ENCODE data around the gene SETBP1. TPM values are rescaled to one million over a fixed set of nuclear protein-coding genes. Genes with fewer than 3 reads are reported as not detected.

SETBP1 gene
- total and polyA plus RNA-seq, 2 of the 4 experiments (the other 2 are of a cell fraction): 0.19 to 0.36 TPM

DNA sequence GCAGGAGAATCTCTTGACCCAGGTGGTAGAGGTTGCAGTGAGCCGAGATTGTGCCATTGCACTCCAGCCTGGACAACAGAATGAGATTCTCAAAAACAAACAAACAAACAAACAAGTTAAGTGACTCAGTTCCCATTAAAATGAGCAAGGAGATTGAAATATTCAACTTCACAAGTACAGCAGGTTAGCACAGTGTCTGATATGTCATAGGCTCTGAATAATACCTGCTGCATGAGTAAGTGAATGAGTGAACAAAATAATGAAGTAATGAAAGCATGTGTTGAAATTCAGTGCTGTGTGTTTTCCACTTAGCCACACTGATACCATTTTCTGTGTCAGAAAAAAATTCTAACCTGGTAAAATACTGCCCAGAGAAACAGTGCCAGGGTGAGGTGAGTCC, 41.9 kb upstream of the SETBP1 start:
- no CpG with 5 or more reads among the region's 1 CpG for WGBS, 2 experiments (ENCODE audit: extremely low coverage in 2 of 2, insufficient read length in 1 of 2)
- in situ Hi-C loops (cut with MboI; ENCODE audit: low sequenced_read_pairs): no loop called here

More for the DNA sequence above, 41.9 kb upstream of the SETBP1 start:
- ChIA-PET POLR2A (ENCODE audit: unreplicated experiment) (no interaction called here), CTCF (no interaction called here)
- intact Hi-C loops (cut with micrococcal nuclease) (no loop called here), dilution Hi-C loops (cut with HindIII; ENCODE audit: low sequenced_read_pairs, unreplicated experiment) (no loop called here)
- peaks cover 5% of the 10 kb centered on the region; the same call in 1 of the 2 replicates for H3K27me3 ChIP-seq (ENCODE audit: control insufficient read depth, insufficient read depth, low read length)
- H2BK15ac ChIP-seq (ENCODE audit: low read depth, low read length): no peak overlapping the region
- no peak overlapping the region for H3K4me2 ChIP-seq (ENCODE audit: low read depth, low read length)
- no peak overlapping the region for H2BK20ac ChIP-seq (ENCODE audit: low read depth, low read length)
- no peak overlapping the region for H3K56ac ChIP-seq (ENCODE audit: extremely low read depth, insufficient read depth, low read length)
- H3K18ac ChIP-seq (ENCODE audit: low read depth, low read length): no peak overlapping the region
- H2AK5ac ChIP-seq (ENCODE audit: low read depth, low read length): no peak overlapping the region
- ATAC-seq (ENCODE audit: low read depth) (no peak), DNase-seq (no peak)
- no peak overlapping the region for H2BK120ac ChIP-seq (ENCODE audit: low read depth, low read length)
- no peak overlapping the region for H4K91ac ChIP-seq (ENCODE audit: insufficient read depth, low read depth, low read length)
- H2AFZ ChIP-seq (replicated peaks; ENCODE audit: low read length, poor library complexity): no peak overlapping the region
- no peak overlapping the region for H3K4me3 ChIP-seq (ENCODE audit: insufficient read depth, low read depth, low read length)
- no peaks in the 10 kb centered on the region for H4K20me1 ChIP-seq (ENCODE audit: insufficient read depth, low read length)
- no peak overlapping the region for H4K8ac ChIP-seq (ENCODE audit: low read depth in 2 of 2, low read length in 2 of 2)
- no peaks in the 10 kb centered on the region for H3K9me1 ChIP-seq (ENCODE audit: insufficient read depth, low read length)
- H3K79me1 ChIP-seq (ENCODE audit: low read depth in 1 of 2, low read length in 2 of 2): no peaks in the 10 kb centered on the region
- H2BK5ac ChIP-seq (ENCODE audit: low read depth, low read length, poor library complexity, severe bottlenecking): no peak overlapping the region
- no peaks in the 10 kb centered on the region for H3K4me1 ChIP-seq (ENCODE audit: control insufficient read depth, insufficient read depth, low read length)
- TF ChIP-seq MAFK (IDR thresholded peaks at IDR 0.05; ENCODE audit: low read depth, low read length): no peak
- no peak for TF ChIP-seq RFX5 (IDR thresholded peaks at IDR 0.05; ENCODE audit: low read depth, low read length)
- TF ChIP-seq NFE2L2 (IDR thresholded peaks at IDR 0.05; ENCODE audit: low read depth, low read length): no peak
- TF ChIP-seq MXI1 (IDR thresholded peaks at IDR 0.05; ENCODE audit: borderline replicate concordance, low read depth, low read length): no peak
- no peak overlapping the region for H3K27ac ChIP-seq (ENCODE audit: insufficient read depth, low read length)
- no peaks in the 10 kb centered on the region for H3K36me3 ChIP-seq (ENCODE audit: control insufficient read depth, insufficient read depth, low read length)
- no peak overlapping the region for H3K14ac ChIP-seq (replicated peaks; ENCODE audit: low read depth, low read length)
- BruUV-seq (replicated peaks): no TSS peak
- H3K23ac ChIP-seq (ENCODE audit: low read depth, low read length): no peak overlapping the region
- H4K5ac ChIP-seq (ENCODE audit: low read depth, low read length): no peak overlapping the region
- no peak overlapping the region for H3K4ac ChIP-seq (ENCODE audit: low read depth, low read length)
- H2AK9ac ChIP-seq (replicated peaks; ENCODE audit: low read depth, low read length, poor library complexity): no peak overlapping the region
- H3K9ac ChIP-seq (ENCODE audit: low read depth, low read length): no peak overlapping the region
- no peaks in the 10 kb centered on the region for H3K9me3 ChIP-seq (ENCODE audit: control insufficient read depth, insufficient read depth, low read length)

Measured in IMR-90 (cell line).